ENCODE data around the gene ITGA3.

ITGA3 gene

DNA sequence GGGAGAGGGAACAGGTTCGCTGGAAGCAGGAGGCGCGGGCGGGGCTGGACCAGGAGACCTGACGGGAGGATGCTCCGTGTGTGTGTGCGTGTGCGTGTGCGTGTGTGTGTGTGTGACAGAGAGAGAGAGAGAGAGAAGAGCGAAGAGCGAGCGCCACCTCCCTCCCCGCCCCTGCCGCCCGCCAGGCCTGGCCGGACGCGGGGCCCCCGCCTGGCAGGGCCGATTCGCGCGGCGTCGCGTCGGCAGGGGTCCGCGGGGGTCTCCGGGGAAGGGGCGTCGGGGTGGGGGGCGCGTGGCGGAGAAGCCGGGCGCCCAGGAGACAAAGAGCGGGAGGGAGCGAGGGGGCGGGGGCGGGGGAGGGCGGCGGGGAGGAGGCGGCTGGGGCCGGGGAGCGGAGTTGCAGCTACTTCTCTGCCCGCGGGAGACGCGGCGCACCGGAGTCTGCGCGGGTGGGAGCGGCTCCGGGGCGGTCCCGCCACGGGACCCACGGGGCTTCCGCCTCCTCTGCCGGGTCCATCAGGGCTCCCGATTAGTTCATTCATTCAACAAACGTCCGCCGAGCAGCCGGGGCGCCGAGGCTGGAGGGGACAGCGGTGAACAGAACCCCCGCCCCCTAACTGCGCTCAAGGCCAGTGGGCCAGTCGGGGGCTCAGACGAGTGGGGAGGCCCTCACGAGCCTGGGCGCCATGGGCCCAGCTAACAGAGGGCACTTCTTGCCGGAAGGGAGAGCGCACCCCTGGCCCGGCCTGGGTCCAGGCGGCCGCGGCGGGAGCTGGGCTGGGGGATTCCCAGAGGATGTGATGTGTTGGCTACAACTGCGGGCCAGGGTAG, 74.0 kb downstream of the ITGA3 start, which contains the start of gene SAMD14:
SAMD14 (minus strand) TSS at position 433 of the 831 bp plus-strand sequence. CDS start 5,201 bp downstream, outside the sequence.
- no peak for DNase-seq (ENCODE audit: low read depth)

DNA sequence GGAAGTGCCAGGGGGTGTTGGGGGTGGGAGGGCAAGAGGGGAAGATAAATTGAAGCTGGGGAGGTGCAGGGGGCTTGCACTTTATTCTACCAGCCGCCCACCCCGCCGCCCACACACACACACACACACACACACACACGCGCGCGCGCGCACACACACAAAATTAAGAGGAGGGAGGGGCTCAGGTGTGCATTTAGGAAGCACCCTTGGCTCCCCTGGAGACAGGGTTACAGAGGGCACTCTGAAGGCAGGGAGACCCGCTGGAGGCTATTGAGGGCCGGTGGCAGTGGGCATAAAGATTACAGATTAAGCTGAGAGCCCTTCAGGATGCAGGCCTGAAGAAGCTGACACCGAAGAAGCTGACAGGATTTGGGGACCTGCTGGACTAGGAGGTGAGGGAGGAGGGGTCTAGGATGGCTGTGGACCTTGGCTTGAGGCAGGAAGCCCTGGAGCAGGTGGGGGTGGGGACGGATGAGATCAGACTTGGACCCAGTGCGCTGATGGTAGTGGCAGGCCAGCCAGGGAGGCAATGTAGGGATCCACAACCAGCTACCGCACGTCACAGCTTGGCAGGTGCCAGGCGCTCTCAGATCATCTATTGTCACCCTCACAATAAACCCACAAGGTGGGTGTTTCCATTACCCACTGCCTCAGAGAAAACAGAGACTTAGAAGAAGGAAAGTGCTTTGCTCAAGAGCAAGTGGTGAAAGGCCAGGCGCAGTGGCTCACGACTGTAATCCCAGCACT, 74.8 kb downstream of the ITGA3 start:
- no peak for DNase-seq (ENCODE audit: low read depth)

DNA sequence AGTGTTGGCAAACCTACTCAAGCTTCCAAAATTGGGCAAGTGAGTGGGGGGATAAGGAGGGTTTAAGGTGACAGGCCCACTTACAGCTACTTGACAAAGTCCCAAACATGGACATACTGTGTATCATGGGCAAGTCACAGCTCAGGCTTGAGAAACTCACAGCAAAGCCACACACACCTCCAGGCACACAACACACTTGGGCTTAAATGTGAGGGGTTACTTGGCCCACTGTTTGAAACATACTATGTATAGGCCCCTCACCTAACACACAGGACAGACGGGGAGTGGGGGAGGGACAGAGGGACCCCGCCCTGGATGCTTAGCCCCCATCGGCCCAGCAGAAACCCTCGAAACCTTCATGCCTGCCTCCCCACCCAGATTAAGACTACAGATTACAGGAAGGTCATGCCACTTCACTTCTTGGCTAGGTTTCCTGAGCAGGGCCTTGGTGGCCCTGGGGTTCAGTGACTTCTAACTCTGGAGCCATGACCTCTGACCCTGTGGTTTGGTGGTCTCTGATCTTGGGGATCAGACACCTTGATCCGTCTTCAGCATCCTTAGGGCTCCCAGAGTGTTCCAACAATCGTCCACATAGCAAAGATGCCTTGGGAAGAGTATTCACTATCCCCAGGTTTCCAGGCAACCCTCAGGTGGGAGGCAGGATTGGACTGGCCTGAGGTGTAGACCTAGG, 76.3 kb downstream of the ITGA3 start:
- DNase-seq (ENCODE audit: low read depth): no peak

DNA sequence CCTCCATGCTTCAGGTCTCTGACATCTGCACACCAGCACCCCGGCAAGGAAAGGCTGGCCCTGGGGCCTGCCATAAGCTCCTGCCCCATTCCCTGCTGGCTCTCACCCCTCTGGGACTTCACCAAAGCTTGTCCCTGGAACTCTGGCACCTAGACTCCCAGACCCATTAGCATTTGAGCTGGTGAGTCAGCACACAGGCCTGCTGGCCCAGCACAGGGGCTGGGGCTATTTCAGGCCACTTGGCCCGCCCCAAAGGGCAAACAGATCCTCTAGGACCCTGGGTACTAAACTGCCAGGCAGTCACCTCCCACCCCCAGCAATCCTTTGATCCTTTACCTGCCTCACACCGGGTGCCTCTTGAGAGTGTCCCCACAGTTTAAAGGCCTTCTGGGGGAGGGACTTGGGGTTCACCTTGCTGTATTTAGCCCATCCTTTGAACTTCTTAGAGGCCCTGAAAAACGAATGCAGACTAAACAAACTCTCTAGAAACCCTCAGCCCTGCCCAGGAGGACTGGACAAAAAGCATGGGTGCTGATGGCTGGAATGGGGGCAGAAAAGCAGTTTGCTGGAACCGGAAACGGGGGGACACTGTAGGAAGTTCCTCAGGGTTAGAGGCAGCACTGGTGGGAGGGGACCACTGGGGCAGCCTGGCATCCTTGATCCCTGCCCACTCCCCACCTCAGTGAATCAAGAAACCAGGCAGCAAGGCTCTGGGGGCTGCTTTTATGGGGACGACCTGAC, 77.3 kb downstream of the ITGA3 start:
- no peak for DNase-seq (ENCODE audit: low read depth)

DNA sequence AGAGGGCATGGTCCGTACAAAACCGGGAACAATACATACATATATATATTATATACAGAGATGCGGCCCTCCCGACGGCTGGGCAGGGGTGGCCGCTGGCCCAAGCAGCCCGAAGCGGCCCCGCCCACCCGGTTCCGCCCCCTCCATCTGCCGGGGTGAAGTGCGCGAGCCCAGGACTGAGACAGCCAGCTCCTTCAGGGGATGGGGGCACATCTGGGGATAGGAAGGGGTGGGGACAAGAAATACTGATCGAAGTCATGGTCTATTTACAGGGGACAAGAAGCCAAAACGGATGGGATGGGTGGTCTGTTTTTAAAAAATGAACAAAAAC, 77.8 kb downstream of the ITGA3 start:
- DNase-seq (ENCODE audit: low read depth): no peak

DNA sequence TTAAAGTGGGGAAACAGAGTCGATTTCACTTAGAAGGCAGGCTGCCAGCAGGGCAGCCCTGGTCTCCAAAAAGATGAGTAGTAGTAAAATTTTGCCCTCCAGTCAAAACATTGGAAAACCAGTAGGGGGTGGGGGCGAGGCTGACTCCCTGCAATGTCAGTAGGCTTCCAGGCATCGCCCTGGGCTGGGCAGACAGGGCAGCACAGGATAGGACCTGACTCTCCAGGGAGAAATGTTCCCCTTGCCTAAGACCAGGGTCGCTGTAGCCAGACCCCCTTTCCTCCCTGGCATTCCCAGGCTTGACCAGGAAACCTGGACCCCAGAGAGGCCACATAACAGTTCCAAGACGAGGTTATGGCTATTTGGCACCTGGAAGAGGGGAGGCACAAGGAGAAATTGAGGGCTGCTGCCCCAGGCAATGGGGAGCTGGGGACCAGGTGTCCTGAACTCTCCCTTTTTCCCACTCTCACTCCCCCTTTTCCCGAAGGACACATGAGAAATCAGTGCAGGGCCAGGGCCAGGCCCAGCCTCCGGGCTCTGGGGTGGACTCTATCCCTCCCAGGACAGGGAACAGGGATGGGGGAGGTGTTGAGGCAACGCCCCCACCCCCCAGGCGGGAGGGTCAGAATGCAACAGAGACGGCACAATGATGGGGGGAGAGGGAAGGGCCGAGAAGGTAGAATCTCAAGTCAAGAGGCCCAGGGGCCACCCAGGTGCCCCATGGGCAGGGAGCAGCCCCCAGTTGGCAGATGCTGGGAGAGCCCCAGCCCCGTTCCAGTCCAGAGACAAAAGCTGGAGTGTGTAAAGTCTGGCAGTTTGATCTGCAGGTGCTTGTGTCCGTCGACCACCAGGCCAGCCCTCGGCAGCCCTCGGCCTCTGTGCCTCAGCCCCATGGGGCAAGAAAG, 78.5 kb downstream of the ITGA3 start:
- DNase-seq (ENCODE audit: low read depth): no peak

DNA sequence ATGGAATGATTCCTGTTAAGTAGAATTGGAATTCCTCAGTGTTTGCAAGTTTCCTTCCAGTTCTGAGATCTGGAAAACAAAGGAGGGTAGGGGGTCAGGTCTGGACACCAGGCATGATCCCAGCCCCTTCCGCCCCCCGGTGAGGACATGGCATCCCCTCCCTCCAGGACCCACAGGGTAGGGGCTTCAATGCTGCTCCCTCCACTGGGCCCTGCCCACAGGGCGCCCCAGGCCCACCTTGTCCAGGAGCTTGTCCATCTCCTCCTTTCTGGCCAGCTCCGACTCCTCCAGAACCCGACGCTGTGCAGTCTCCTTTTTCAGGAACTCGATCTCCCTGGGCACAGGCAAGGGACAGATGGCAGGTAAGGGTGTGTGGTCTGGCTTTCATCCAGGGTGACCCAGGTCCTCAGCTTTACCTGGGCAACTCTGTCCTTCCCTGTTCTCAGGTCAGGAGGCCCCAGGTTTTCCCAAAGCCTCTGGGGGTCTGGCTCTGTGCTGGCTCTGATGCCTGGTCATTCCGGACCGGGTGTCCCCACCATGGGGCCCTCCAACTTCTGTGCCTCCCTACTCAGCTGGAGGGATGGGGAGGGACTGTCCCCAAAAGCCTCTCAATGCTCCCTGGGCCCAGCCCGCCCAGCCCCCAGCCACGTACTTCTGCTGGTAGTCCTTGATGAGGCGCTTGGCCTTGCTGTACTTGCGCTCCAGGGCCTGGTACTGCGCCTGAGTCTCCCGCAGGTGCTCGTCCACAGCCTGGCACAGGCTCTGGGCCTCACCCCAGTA, 79.6 kb downstream of the ITGA3 start:
- no peak for DNase-seq (ENCODE audit: low read depth)

DNA sequence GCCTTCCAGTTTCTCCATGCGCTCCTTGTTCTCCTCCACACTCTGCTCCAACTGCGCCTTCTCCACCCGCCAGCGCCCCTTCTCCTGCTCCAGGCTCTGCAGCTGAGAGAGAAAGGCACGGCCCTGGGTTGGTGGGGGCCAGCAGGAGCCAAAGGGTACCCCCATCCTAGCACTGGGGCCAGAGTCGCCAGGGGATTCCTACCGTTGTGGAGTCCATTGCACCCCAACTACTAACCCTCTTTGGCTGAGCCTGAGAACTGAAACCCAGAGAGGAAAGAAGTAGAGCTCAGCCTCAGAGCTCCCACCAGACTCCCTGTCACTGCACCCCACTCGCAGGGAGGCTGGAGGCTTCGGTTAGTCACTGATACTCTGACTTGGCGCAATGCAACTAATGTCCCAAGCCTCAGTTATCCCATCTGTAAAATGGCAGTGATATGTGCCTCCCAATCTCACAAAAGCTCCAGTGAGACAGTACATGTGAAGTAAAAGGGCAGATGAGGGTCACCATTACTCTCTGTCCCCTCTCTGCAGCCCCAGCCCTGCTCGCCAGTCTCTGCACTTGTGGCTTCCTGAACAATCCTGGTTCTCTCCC, 80.3 kb downstream of the ITGA3 start:
- DNase-seq (ENCODE audit: low read depth): no peak

DNA sequence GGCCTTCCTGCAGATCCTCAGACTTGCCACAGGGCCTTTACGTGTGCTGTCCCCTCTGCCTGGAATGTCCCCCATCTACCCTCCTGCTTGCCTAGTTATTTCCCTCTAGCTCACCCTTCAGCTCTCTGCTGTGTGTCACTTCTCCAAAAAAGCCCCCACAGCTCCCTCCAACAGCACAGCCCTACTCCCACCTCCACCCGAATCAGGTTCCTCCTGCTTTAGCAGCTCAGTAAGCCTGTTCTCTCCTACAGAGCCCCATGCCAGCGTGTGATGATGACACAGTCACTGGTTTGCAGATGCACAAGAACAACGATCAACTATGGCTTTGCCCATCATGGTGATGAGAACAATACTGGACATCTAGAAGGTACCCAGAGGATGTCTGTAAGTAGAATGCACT, 81.1 kb downstream of the ITGA3 start:
- DNase-seq (ENCODE audit: low read depth): no peak

DNA sequence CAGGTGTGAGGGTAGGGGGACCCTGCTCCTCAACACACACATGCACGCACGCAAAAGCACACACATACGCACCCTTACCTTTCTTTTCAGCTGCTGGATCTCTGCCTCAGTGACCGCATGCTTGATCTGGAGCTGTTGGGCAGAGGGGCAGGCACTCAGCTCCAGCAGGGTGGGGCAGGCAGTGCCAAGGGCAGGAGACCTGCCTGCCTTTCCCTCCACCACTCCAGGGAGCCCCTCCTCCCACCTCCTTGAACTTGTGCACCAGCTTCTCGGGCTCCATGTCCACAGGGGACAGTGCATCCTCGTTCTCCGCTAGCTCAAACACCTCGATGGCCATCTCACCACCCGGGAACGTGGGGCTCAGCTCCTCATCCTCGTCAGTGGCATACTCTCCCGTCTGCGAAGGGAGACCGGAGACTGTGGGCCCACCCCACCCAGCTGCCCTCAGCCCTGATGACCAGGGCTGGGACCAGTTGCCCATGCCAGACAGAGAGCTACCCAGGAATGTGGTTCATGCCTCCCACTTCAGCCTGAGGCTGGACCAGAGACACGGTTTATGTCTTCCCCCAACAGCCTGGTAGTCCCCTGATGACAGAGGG, 83.4 kb downstream of the ITGA3 start:
- DNase-seq (ENCODE audit: low read depth): no peak
